ENCODE data around the gene CPLX4.

GRCh38 chr18:59311631-59312030 is 6.8 kb downstream of the CPLX4 start:
- TF ChIP-seq EZH2 (IDR thresholded peaks at IDR 0.05; ENCODE audit: borderline replicate concordance, low read length) = no peak
- no peak for TF ChIP-seq CTCF (IDR thresholded peaks at IDR 0.05; ENCODE audit: low read length)
